Epithelial cell of esophagus (primary cell): ENCODE data around the gene LTBP1.
A peak's percentile ranks its signal among the peaks of the same experiment; 100 is the strongest.

ENCODE experiments used
- DNase-seq: peaks from one replicate; pipeline ENCODE4 v3.0.0; 2010; ENCODE audit warnings: low read depth
- H3K4me3 ChIP-seq: 2 replicates; pipeline ENCODE4 v1.5.1; 2011; ENCODE audit warnings: mild to moderate bottlenecking, low read length, control low read depth
- CTCF ChIP-seq: IDR thresholded peaks from 2 replicates; pipeline ENCODE4 v1.5.1; 2011; ENCODE audit warnings: low read depth, mild to moderate bottlenecking, low read length, control low read depth, inconsistent platforms; ENCODE audit not compliant: insufficient read depth; ENCODE audit errors: missing control alignments

LTBP1 gene

DNA sequence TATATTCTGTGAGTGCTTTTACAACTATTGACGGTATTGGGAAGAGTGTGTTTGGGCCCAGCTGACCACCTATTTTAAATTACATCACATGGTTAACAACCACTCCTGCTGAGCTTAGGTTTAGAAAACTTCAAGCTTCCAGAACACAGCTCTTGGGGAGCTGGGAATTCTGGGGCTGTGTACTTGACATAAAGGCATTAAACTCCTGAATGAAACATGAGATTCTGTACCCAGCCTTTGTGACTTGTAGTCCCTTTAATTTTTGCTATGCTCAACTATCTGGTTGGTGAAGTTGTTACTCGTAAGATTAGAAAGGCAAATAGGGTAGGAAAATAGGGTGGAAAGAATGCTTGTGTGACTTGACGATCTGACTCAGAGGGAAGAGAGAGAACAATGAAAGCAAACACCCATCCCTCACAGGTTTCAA, 66.9 kb downstream of the LTBP1 start:
- DNase-seq, result peak; percentile 51

GRCh38 chr2:33014268-33014667, 67.5 kb downstream of the LTBP1 start:
- no peak for TF ChIP-seq CTCF
- peak; percentile 88 for DNase-seq
- no peak overlapping the region for H3K4me3 ChIP-seq

More for the DNA sequence above, 66.9 kb downstream of the LTBP1 start:
- H3K4me3 ChIP-seq, result no peak overlapping the region
- no peak for TF ChIP-seq CTCF

DNA sequence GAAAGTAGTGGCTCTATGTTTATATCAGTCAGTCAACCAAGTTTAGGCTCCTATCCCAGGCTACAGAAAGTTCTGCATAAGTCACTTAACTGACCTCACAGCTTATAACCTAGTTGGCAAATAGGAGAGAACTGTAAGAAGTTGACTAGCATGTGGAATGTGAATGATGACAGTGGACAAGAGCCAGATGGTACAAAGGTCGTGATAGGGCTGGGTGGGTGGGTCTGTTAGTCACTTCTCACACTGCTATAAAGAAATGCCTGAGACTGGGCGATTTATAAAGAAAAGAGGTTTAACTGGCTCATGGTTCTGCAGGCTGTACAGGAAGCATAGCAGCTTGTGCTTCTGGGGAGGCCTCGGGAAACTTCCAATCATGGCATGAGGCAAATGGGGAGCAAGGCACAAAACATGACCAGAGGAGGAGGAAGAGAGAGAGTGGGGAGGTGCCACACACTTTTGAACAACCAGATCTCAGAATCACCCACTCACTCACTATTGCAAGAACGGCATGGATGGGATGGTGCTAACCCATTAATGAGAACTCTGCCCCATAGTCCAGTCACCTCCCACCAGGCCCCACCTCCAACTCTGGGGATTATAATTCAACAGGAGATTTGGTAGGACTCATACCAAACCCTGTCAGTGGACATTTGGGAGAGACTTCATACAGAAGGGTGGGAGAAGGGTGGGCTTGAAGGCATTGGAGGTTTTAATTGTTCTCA, 68.8 kb downstream of the LTBP1 start:
- no peak for TF ChIP-seq CTCF
- peak; percentile 62 for DNase-seq
- H3K4me3 ChIP-seq, result no peak overlapping the region

DNA sequence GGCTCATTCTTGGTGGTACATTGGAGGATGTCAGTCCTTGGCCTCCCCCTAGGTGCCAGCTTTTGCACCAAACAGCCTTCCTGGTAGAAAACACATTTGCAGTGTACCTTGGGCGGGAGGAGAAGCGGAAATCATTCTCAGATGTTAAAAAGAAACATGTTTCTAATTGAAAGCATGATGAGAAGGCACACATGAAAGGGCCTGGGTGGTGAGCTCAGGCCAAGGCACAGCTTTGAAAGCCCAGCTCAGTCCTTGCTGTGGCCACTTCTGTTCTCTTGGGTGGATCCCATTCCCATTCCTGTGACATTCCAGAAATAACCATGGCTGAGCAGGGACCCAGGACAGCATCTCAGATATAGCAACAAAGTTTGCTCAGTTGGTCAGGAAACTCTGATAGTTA, 71.5 kb downstream of the LTBP1 start:
- TF ChIP-seq CTCF, result no peak
- H3K4me3 ChIP-seq, result no peak overlapping the region
- DNase-seq, result no peak

DNA sequence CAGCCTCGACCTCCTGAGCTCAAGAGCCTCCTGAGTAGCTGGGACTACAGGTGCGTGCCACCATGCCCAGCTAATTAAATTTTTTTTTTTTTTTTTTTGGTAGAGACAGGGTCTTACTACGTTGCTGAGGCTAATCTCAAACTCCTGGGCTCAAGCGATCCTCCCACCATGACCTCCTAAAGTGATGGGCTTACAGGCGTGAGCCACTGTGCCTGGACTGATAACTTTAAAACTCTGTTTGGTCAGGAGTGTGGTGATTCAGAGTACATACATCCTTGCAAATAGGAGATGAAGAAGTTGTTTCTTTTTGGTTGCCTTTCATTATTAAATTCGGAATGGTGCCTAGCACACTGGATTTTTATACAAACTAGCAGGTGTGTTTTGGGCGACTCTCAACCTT, 73.0 kb downstream of the LTBP1 start:
- no peak for DNase-seq
- TF ChIP-seq CTCF, result no peak
- no peak overlapping the region for H3K4me3 ChIP-seq

- no peak overlapping the region for H3K4me3 ChIP-seq
- DNase-seq, result no peak
- no peak for TF ChIP-seq CTCF
These were observed 74.1 kb downstream of the LTBP1 start for GRCh38 chr2:33020883-33021282.
